Measurements from ENCODE around the gene TGFBRAP1.
A peak's percentile ranks its signal among the peaks of the same experiment; 100 is the strongest.
"Not testable (repeated sequence)": the region's sequence is repeated elsewhere in the genome, so short reads cannot be mapped to it uniquely, and the experiment has no call there.

The TGFBRAP1 gene

DNA sequence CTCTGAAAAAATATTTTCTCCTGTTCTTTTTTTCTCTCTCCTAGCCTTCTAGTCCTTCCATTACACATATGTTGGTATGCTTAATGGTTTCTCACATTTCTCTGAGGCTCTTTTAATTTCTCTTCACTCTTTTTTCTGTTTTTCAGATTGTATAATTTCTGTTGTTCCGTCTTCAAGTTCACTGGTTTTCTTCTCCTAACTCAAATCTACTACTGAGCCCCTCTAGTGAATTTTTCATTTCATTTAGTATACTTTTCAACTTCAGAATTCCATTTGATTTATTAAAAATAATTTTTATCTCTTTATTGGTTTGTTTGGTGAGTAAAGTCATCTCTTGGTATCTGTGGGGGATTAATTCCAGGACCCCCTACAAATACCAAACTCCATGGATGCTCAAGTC, 27.6 kb upstream of the TGFBRAP1 start:
- no peak for DNase-seq

DNA sequence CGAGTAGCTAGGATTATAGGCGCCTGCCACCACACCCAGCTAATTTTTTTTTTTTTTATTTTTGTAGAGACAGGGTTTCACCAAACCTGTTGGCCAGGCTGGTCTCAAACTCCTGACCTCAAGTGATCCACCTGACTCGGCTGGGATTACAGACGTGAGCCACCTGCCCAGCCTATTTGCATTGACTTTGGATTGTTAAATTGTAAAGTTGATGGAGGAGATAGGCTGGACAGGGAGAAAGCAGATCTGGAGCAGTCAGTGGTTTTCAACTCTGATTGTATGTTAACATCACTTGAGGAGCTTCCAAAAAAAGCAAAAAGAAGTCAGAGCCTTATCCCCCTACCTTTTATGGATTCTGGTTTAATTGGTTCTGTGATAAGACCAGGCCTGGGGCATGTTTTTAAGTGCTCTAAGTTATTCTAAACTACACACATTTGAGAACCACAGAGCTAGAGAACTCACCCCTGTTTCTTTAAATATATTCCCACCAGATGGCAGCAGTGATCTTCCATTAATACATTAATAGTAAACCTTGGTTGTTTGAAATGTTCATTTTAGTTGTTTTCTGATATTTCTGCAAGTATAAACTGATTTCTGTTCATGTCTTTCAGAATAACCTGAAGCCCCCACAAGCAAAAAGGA, 15.3 kb upstream of the TGFBRAP1 start:
- DNase-seq, result peak; percentile 40

DNA sequence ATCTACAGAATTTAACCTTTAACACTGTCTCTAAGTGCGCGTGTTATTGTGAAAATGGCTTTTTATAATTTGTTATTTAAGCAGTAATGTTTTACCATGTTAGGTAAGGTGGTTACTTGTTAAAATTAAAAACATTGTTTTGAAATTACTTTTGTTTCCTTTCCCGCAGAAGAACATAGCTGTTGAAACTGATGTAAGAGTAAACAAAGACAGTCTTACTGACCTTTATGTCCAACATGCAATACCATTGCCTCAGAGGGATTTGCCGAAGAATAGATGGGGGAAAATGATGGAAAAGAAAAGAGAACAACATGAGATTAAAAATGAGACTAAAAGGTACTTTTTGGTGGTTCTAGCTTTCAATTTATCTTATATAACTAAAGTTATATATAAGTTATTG, 9.9 kb upstream of the TGFBRAP1 start:
- no peak for DNase-seq

DNA sequence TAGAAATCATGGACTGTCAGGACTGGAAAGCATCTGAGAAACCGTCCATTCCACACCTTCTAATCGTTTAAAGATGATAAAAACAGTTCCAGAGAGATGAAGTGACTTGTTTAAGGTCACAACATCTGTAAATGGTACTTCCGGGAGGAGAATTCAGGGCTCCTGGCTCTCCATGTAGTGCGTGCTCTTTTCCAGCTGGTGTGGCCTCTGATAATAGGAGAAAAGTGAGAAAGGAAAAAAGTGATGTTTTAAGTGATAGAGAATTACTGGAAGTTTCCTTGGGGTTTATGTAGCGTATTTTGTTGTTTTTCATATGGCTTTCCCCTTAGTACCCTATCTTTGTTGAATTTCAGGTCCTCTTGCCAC, 8.5 kb upstream of the TGFBRAP1 start:
- DNase-seq, result no peak

DNA sequence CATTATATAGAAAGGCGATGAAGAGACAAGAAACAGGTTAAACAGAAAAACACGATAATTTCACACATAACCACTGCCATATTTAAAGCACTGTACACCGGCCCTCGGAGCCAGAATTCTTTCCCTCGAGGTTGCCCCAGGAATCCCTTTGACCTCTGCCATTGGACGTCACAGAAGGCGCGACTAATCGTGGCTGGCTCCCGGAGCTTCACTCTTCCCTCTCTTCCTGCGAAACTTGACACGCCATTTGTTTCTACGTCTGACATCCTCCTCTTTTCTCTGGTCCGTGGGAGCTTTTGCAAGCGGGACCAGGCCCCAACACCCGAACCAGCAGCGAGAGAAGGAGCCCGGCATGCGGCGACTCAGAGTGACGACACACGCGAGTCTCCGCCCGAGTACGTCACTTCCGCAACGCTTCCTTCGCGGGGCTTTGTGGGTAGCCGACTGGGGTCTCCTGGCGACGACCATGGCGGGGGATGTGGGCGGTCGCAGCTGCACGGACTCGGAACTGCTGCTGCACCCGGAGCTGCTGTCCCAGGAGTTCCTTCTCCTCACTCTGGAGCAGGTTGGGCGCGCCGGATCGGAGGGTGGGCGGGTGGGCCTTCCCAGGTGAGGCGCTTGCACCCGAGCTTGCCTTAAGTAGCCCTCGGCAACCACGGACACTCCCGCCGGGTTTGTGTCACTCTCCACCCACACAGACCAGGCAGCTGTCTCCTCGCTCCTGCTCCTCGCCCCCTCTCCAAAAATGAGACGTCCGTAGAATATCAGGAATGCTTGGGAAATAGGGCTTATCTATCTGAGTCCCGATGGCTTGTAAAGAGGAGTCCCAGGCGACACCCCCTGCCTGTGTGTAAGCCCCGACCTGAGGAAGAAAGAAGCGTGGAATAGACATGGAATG, 7.8 kb upstream of the TGFBRAP1 start, which contains the start of gene C2orf49:
Gene C2orf49 (plus strand): TSS at position 419 of the 898 bp plus-strand sequence. CDS start 48 bp downstream, at position 467.
- DNase-seq, result peak; percentile 73

DNA sequence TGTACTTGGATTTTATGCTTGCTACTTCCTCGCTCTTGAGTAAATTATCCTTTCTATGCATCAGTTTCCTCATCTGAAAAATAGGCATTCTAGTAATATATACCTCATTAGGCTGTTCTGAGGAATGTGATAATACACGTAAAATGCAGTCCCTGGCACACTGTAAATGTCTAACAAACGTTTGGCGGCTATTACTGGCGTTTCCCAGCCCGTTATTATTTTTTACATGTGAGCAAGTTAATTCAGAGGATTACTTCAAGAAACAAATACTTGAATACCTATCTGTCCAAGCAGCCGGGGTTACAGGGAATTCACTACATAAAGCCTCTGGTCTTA, 7.2 kb upstream of the TGFBRAP1 start:
- DNase-seq, result no peak

DNA sequence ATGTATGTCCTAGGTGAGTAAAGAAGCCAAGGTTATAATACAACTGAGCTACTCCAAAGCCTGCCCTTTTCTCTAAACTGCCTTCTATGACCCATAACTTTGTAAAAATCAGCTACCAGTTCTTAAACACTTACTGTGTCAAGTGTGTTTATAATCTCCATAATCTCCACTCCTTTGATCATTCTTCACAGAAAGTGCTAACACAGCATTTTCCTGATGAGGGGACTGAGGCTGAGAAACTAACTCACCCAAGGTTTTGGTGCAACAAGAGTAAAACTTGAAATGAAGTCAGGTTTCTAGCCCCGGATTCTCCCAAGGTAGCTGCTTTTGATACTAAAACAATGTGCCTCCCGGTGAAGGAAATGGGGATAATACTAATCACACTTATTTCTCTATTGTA, 5.9 kb upstream of the TGFBRAP1 start:
- DNase-seq, result no peak

DNA sequence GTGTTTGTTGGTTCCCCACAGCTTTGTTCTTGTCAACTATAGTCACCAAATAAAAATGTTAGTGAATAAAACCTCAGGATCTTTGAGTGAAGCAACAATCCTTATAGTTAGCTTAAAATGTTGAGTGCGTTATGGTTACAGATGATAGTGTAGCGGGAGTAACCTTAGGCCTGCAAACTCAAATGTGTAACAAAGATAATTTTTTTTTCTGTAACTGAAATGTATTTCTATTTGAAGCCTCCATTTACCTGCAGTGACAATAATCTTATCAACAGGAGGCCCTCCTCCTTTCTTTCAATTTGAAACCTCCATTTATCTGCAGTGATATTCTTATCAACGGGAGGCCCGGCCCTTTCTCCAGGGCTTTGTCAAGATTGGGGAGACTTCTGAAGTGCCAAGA, 4.7 kb upstream of the TGFBRAP1 start:
- DNase-seq, result no peak

DNA sequence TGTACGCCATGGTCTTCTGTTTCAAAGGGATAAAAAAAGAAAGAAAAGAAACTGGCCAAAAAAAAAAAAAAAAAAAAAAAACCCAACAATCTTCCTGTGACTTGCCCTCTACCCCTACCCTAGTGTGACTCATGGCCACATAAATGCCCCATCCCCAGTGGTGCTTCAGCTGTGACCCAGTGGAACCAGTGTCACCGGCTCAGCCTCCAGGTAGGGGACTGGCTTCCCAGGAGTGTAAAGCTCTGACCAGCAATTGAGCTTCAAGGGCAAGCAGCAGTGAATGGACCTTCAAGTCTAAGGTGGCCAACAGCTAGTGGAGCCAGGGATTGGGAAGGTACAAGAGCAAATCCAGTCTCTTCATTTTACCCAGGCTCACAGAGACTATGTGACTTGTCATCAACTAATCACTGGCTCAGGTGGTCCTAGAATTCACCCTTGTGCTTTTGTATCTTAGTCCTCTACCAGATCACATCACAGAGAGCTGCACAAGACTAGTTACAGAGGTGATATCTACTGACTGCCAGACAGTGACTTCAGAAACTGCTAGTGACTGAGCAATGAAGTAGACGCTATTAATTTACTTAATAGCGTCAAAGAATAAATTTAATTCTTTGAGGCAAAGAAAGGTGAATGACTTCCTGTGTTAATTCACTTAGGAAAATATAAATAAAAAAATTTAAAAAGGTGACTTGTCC, 1.3 kb upstream of the TGFBRAP1 start:
- DNase-seq, result no peak

DNA sequence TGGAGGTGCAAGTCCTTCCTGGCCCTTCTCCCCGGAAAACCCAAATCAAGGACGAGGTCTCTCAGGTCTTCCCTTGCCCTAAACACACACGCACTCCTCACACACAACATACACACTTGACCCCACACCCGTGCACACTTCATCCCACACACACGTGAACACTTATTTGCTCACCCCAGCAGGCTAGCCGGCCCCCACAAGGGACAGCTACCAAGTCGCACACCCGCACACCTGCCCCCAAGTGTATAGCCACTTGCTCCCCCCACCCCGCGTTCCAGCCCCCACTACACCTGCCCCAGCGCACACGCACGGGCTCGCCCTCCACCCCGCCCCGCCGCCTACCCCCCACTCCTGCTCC, 359 bp downstream of the TGFBRAP1 start:
- DNase-seq, result no peak

DNA sequence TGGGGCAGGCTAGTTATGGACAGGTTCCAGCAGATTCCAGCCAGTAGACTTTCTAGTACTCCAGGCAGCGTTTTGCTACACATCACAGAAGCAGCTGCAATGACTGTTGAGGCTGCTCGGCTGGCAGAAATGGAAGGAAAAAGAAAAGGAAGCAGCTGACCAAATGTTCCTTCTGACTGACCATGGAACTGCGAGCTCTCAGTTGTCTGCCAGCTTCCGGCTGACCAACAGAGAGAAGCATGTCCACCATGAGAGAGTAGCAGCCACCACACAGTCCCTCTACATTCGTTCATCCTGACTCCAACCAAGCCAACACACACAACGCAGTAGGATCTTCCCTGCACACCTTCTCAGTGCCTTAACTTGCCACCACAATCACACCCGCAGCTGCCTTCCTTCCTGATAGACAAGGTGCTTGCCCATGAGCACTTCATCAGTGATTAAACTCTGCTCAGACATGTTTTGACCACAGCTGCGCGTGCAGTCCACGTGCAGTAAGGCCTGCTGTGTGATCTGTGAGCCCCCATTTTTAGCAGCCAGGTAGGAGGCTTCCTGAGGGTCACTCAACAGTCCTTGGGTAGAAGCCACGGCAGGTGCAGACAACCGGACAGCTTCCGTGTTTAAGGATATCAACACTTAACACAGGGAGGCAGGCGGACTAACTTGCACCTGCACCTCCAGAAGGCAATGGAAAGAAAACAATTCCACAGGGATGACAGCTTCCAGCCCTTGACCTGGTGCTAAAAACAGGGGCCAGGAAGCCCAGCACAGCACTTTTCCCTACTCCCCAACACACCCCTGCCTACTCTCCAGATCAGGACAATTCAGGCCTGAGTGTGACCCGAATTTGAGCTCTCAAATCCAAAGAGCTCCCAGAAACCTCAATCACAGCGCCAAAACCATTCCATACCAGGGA, 996 bp downstream of the TGFBRAP1 start:
- no peak for DNase-seq

DNA sequence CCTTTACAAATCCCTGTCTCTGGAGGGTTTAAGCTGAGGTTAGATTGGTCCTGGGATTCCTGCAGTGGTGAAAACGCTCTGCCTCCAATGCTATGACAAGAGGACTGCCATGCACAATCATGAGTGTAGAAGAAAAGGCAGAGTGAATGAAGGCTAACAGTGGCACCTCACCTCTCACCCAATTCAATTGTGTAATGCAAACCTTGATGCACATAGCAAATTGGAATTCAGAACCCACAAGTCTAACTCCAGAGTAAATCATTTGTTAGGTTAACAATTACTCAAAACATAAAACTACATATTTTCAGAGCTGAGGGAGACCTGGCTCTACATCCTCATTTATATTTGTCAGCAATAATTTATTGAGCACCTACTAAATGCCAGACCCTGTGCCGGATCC, 1.8 kb downstream of the TGFBRAP1 start:
- DNase-seq, result no peak

DNA sequence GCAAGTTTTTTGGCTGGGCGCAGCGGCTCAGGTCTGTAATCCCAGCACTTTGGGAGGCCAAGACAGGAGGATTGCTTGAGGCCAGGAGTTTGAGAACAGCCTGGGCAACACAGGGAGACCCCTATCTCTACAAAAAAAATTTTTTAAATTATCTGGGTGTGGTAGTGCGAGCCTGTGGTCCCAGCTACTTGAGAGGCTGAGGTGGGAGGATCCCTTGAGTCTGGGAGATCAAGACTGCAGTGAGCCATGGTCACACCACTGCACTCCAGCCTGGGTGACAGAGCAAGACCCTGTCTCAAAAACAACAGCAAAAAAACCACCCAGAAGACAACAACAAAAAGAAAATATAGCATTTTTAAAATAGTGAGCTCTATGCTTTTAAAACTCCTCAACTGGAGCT, 2.3 kb downstream of the TGFBRAP1 start:
- DNase-seq, result not testable (repeated sequence)

DNA sequence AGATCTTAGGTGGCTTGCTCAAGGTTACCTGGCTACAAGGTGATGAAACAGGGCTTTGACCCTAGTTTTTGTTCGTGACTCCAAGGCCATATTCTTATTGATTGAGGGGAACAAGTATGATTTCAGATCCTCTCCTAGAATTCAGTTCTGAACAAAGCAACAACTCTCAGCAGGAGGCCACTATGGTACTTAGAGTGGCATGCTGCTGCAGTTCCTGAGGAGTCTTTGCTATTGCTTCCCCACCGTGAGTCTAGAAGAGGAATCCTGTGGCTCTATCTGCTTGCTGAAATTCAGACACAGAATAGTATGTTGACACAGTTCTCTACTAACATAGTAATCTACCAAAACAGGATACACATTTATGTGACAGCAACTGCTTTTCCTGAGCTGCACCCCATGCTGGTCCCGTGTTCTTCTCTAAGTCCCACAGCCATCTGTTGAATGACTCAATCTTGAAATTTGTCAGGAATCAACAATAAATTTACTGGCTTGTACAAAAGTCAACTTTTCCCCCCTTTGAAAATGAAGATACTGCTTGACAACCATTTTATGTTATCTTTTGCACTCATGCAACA, 4.1 kb downstream of the TGFBRAP1 start:
- no peak for DNase-seq

DNA sequence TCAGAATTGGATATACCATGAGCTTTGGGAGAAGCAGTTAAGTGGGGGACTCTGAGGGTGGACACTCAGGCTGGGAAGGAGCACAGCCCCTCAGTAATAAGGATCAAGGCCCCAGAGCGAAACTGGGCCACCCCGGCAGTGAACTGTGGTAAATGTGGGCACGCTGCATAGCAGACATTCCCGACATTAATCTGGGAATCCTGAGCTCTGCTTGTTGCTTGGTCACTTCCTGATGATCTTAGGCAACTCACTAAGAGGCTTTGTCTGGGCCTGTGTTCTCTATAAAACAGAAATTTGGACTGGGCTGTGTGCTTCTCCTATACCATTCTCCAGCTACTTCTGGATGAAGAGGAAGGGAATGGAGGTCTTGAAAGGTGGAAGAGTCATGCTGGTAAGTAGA, 4.8 kb downstream of the TGFBRAP1 start:
- DNase-seq, result no peak

DNA sequence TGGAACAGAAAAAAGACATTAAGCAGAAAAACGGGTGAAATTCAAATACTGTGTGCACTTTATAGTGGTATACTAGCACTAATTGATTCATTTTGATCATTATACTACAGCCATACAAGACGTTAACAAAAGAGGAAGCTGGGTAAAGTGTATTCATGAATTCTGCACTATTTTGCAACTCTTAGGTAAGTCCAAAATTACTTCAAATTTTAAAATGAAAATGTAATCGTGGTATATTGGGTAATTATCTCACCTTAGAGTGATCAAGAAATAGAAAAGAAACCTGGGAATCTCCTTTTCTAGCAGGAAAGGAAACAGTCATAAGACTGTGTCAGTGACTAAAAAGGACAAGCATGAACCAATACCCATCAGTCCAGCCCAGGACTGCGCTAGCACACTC, 5.4 kb downstream of the TGFBRAP1 start:
- DNase-seq, result no peak

DNA sequence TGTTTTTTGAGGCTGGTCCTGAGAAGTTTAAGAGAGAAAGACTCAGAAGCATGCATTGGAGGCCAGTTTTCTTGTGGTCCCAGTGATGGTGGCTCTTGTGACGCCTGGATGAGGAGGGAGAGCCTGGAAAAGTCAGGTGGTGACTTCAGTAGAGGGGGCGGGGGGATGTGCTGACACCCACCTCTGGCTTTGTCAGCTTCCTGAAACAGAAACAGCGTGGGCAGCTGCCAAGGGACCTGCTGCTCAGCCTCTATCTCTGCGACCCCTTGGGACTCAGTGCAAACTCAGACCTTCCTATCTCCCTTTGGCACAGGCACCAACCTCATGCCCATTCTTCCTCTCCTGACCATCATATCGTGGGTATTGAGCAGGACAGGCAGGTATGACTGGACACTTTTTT, 6.4 kb downstream of the TGFBRAP1 start:
- no peak for DNase-seq

DNA sequence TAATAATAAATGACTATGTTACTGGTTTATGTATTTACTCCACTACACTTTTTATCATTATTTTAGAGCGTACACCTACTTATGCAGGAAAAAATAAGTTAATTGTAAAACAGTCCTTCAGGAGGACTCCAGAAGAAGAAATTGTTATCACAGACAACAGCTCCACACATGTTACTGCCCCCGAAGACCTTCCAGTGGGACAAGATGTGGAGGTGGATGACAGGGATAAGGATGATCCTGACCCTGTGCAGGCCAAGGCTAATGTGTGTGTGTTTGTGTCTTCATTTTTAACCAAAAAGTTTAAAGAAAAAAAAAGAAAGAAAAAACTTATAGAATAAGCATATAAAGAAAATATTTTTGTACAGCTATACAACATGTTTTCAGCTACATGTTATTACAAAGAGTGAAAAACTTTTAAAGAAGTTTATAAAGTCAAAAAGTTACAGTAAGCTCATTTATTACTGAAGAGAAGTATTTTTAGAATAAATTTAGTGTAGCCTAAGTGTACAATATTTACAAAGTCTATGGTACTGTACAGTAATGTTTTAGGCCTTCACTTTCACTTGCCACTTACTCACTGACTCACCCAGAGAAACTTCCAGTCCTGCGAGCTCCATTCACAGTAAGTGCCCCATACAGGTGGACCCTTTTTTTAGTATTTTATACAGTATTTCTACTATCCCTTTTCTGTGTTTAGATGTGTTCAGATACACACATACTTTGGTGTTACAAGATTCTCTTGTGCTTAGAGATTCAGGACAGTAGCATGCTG, 7.5 kb downstream of the TGFBRAP1 start:
- DNase-seq, result no peak

DNA sequence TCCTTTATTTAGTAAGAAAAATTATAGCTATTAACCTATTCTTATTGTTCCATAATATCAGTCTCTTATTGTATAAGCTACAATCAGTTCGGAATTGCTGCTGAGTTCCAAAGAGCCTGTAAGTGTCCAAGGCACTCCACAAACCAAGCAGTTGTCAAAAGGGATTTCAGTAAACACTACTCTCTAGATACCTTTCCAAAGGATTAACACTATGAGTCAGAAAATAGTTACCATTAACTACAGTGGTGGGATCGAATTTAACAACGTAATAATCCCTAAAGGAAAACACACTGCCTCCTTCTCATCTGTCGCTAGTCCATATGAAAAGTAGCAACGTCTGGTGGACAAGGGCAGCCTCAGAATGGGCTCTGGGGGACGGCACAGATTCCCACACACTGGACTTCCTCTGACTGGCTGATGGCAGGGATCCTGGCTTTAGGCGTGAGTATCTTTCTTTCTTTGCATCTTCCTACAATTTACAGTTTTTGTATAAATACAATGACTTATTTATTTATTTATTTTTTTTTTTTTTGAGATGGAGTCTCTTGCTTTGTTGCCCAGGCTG, 8.8 kb downstream of the TGFBRAP1 start:
- DNase-seq, result no peak

DNA sequence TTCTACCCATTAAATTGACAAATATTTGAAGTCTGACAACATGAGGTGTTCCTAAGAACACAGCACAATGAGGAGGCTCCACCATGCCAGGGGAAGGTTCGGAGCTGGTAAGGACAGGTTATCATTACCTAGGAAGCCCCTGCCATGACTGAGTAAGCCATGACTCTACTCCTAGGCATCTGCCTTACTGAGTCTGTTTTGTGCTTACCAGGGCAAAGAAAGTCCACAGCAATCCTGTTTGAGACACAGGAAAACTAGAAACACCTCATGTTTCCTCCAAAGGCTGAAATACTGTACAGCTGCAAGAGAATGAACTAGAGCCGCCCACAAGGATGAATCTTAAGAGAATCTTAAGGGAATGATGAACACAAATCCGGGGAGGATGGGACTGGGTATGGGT, 11.6 kb downstream of the TGFBRAP1 start:
- DNase-seq, result no peak

DNA sequence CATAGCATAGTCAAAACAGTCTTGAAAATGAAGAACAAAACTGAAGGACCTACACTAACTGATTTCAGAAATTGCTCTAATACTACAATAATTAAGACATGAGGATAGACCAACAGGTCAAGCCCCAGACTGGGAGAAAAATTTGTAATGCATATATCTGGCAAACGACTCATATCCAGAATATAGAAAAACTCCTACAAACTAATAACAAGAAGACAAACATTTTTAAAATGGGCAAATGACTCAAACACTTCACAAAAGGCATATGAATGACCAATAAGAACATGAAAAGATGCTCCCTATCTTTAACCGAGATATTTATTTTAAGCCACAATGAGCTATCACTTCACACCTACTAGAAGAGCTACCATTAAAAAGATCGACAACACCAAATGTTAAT, 14.2 kb downstream of the TGFBRAP1 start:
- no peak for DNase-seq

DNA sequence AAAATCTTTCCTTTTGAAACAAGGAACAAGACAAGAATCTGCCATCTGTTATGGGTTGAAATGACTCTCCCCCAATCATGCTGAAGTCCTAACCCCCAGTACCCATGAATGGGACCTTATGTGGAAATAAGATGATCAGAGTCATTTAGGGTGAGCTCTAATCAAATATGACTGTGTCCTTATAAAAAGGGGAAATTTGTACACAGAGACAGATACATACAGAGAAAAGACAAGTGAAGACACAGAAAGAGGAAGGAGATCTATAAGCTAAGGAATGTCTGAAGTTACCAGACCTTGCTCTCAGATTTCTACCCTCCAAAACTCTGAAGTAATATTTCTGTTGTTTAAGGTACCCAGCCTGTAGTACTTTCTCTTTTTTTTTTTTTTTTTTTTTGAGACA, 15.7 kb downstream of the TGFBRAP1 start:
- DNase-seq, result no peak

Measured in amniotic stem cell (primary cell).